ENCODE data around the gene CLTB. TPM values are rescaled to one million over a fixed set of nuclear protein-coding genes. Genes with fewer than 3 reads are reported as not detected.

CLTB gene
- polyA plus RNA-seq, 4 donors, result 47.9 to 62.0 (median 52.4) TPM

DNA sequence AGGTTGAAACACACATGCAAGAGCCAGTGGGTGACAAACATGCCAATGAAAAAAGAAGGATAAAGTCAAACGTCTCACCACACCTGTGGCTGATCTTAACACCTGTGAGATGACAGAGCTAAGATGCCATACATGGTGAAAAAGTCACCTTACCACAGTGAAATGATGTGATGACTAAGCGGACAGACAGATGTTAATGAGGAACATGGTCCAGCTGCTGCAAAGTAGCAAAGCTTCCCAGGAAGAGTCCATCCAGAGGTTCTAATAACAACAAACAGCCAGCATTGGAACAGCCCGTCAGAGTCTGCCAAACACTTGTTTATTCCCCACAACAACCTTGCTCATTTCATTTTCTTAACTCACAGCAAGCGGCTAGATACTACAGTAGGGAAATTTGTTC lies 56.7 kb downstream of the CLTB start:
- DNase-seq (ENCODE audit: low read depth in 4 of 4, low spot score in 3 of 4), result no peak

- DNase-seq (ENCODE audit: low read depth in 4 of 4, low spot score in 3 of 4), result no peak
These were observed 60.2 kb downstream of the CLTB start for GRCh38 chr5:176356179-176356566.

DNA sequence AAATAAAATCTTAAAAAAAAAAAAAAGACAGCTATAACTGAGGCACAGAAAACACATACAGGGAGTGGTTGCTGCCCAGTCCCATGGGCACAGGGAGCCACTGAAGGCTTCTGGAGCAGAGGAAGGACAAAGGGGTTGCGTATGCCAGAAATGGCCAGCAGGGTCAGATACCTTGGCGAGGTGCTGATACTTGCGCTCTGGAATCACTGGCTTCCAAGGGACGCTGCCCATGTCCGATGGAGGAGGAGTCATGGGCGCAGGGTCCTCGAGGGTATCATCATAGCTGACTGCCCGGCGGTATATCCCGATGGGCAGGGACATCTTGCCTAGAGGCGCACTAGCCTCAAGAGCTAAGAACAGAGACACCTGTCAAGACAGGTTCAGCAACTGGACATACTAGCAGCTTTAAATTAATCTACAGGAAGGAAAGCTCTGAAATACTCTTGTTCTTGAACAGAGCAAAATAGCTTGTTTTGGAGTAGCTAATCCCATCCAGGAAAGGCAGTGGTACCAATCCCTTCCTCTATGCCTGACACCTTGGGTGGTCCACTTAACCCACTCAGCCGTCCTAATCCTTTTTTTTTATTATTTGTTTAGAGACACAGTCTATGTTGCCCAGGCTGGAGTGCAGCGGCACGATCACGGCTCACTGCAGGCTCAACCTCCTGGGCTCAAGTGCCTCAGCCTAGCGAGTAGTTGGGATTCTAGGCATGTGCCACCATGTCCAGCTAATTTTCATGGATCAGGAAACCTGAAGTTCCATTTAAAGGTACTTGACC lies 60.8 kb downstream of the CLTB start:
- no peak for DNase-seq (ENCODE audit: low read depth in 4 of 4, low spot score in 3 of 4)

DNA sequence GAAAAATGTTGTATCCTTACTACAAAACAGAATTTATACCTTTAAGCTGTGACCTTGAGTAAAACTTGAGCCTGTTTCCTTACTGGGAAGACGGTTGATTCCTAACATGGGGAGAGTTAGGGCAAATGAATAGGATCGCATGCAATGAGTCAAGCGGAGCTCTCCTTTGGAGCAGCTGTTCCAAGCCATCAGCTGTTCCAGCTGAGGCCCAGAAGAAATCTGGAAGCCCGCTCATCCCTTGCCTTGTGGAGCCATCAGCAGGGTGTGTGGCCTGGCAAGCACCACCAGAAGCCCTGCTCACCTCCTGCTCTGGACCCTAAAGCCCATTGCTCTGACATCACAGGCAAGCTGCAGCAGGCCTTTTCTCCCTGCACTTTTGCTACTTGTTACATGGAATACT lies 62.8 kb downstream of the CLTB start:
- DNase-seq (ENCODE audit: low read depth in 4 of 4, low spot score in 3 of 4), result no peak

DNA sequence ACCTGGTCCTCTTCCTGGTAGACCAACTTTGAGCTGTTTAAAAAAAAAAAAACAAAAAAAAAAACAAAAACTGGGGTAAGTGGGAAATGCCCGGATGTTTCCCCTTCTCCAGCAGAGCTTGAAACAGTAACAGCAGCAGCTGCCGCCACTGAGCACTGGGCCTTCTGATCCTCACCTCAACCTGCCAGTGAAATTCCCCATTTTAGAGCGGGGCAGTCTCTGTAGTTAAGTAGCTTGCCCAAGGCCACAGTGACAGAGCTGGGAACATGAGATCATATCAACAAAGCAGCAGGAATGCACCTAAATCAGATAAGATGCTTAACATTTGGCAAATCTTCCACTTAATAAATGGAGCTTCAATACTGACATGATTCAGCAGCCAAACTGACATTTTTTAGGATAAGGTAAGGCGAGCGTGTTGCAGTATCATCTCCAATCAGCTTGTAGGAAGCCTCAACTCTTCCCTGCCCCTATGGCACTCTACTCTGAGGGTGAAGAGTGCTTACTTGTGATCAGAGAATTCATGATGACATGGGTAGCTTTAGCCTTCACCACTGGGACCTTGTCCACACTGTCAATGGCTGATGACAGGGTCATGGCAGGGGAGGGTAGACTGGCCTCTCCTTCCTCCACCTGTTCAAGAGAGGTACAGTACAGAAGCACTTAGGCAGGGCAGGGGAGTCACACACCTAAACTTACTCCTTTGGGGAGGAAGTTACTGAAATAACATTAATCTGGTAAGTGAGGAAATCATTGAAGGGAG lies 64.0 kb downstream of the CLTB start:
- DNase-seq (ENCODE audit: low read depth in 4 of 4, low spot score in 3 of 4), result no peak

DNA sequence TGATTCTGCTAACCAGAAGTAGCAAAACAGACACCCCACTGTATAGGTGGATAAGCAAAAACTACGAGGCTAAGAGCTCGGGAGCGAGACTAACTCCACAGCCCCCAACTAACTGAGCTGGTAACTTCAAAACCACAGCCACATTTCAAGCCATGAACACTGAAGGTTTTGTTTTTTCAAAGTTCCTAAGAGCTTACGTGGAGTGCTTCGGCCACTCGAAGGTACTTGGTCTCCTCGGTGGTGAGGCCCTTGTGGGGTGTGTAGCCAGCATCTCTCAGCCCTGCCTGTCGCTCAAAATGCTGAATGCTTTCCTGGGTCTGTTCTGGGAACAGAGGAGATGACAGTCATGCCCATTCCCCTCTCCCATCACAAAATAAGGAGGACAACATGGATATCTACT lies 65.9 kb downstream of the CLTB start:
- no peak for DNase-seq (ENCODE audit: low read depth in 4 of 4, low spot score in 3 of 4)

DNA sequence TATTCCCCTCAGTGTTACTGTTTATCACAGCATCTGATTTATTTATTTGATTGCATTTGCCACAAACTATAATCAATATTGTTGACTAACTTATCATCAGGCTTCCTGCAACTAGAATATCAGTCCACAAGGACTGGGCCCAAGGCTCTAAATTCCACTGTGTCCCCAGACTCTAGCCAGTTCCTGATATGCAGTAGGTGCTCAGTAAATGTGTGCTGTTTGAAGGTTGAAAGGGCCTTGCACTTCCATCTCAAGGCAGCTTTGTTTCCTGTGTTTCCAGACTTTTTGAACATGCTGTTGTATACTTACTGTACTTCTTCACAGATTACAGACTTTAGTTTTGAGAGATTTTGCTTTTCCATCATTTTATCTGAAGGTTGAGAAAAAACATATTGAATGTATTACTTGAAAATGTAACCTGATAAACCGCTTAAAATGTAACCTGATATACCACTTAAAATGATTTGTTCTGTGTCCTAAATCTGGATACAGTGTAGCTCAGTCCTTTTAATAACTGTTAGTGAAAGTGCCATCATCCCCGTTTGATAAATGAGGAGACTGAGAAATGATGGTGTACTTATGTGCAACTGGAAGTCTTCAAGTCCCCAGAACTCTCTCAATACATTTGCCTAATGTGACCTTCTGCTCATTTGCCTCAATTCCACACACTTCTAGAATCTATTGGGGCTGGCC lies 73.4 kb downstream of the CLTB start:
- DNase-seq (ENCODE audit: low read depth in 4 of 4, low spot score in 3 of 4), result no peak

Other genes with a start within 250 kb of the CLTB start
- 10 to 100 TPM; 19.0 to 22.0 (median 19.9) TPM for gene SIMC1, start 178.1 kb downstream of the CLTB start, polyA plus RNA-seq (ENCODE audit: insufficient read length in 4 of 4)
- 100 to 1,000 TPM; 151 to 159 (median 153) TPM for gene KIAA1191, start 54.8 kb downstream of the CLTB start, polyA plus RNA-seq (ENCODE audit: insufficient read length in 4 of 4)
- 10 to 100 TPM; 11.1 to 13.1 (median 12.3) TPM for gene ARL10, start 51.1 kb downstream of the CLTB start, polyA plus RNA-seq (ENCODE audit: insufficient read length in 4 of 4)
- 10 to 100 TPM; 23.5 to 28.9 (median 28.3) TPM for gene NOP16, start 27.9 kb downstream of the CLTB start, polyA plus RNA-seq (ENCODE audit: insufficient read length in 4 of 4)
- gene HIGD2A, start 27.8 kb downstream of the CLTB start, polyA plus RNA-seq (ENCODE audit: insufficient read length in 4 of 4), result 100 to 1,000 TPM; 106 to 132 (median 111) TPM
- 10 to 100 TPM; 42.8 to 51.6 (median 50.5) TPM for gene FAF2, start 31.8 kb upstream of the CLTB start, polyA plus RNA-seq (ENCODE audit: insufficient read length in 4 of 4)
- 10 to 100 TPM; 45.5 to 63.2 (median 51.8) TPM for gene RNF44, start 120.9 kb upstream of the CLTB start, polyA plus RNA-seq (ENCODE audit: insufficient read length in 4 of 4)
- 10 to 100 TPM; 13.9 to 21.5 (median 18.6) TPM for gene CDHR2, start 132.8 kb upstream of the CLTB start, polyA plus RNA-seq (ENCODE audit: insufficient read length in 4 of 4)
- 1 to 10 TPM; 1.3 to 2.1 (median 1.8) TPM for gene GPRIN1, start 193.6 kb upstream of the CLTB start, polyA plus RNA-seq (ENCODE audit: insufficient read length in 4 of 4)
- gene SNCB, start 214.0 kb upstream of the CLTB start, polyA plus RNA-seq (ENCODE audit: insufficient read length in 4 of 4), result under 1 TPM in 1 of 4 donors, not detected in 3; 0.14 TPM
- gene EIF4E1B, start 214.1 kb upstream of the CLTB start, polyA plus RNA-seq (ENCODE audit: insufficient read length in 4 of 4), result under 1 TPM in 1 of 4 donors, not detected in 3; 0.08 TPM
- 10 to 100 TPM; 31.3 to 36.3 (median 33.7) TPM for gene TSPAN17, start 230.9 kb upstream of the CLTB start, polyA plus RNA-seq (ENCODE audit: insufficient read length in 4 of 4)